HepG2 (cell line): ENCODE results near the gene CAMSAP1. TPM values are rescaled to one million over a fixed set of nuclear protein-coding genes. Genes with fewer than 3 reads are reported as not detected.

Source experiments
- ATAC-seq: fragments of 200-7000 bp; cut with Tn5 transposase; 3 replicates; pipeline ENCODE4 v1.9.1; 2020; ENCODE audit warnings: mild to moderate bottlenecking, moderate library complexity
- BruUV-seq: library from RNA; stranded (reverse); fragments of 400-500 nt; replicated peaks from 2 replicates; lab custom pipeline; 2021; lab: Mats Ljungman, UMichigan
- CTCF ChIA-PET: fragments of 300-600 bp; formaldehyde crosslinking; extraction: SDS; loops from one replicate; lab custom pipeline; 2021; ENCODE audit warnings: low total read pairs, inconsistent platforms, low intra/inter-chr PET ratio; lab: Yijun Ruan, JAX
- POLR2A ChIA-PET: fragments of 350-600 bp; sonication (Branson Sonifier 250); formaldehyde crosslinking; loops from one replicate; lab custom pipeline; 2020; ENCODE audit warnings: antibody characterized with exemption, inconsistent platforms; lab: Yijun Ruan, JAX
- DNase-seq: peaks from one replicate; pipeline ENCODE4 v3.0.0-alpha.2; 2015; ENCODE audit warnings: low spot score
- FAIRE-seq: peaks from 3 replicates; lab custom pipeline; 2011; peaks lifted over from hg19 to GRCh38; lab: Jason Lieb, UNC
- H2AFZ ChIP-seq: one replicate; pipeline ENCODE4 v1.6.1; 2011; ENCODE audit warnings: low read length, inconsistent platforms
- H3K27ac ChIP-seq: fragments of 300-600 bp; 3 replicates; pipeline ENCODE4 v1.8.0; 2011; ENCODE audit warnings: mixed run types, mild to moderate bottlenecking, mixed read lengths, low read length, inconsistent platforms; ENCODE audit not compliant: insufficient read depth; ENCODE audit errors: extremely low read length
- H3K27me3 ChIP-seq, 2 experiments: fragments of 200-600 bp in 1 of 2; 2 replicates in 1 of 2; 3 replicates in 1 of 2; pipeline versions ENCODE4 v1.6.0 to v1.8.0; 2011; ENCODE audit warnings: low read length in 2 of 2, mild to moderate bottlenecking in 2 of 2, moderate library complexity in 2 of 2, inconsistent platforms in 1 of 2; ENCODE audit not compliant: insufficient read depth in 2 of 2, control insufficient read depth in 1 of 2
- H3K36me3 ChIP-seq, 2 experiments: fragments of 200-600 bp in 1 of 2; replicated peaks in 1 of 2; 2 replicates in 1 of 2; 3 replicates in 1 of 2; pipeline versions ENCODE4 v1.5.1 to v1.8.0; 2011; ENCODE audit warnings: low read length in 2 of 2, inconsistent platforms in 1 of 2; ENCODE audit not compliant: insufficient read depth in 2 of 2, control insufficient read depth in 1 of 2
- H3K4me1 ChIP-seq: 2 replicates; pipeline ENCODE4 v1.5.1; 2012; ENCODE audit warnings: low read length, inconsistent platforms; ENCODE audit not compliant: insufficient read depth
- H3K4me2 ChIP-seq: 2 replicates; pipeline ENCODE4 v1.6.0; 2011; ENCODE audit warnings: low read depth, low read length, inconsistent platforms
- H3K4me3 ChIP-seq, 3 experiments: fragments of 200-600 bp in 1 of 3; sonication (generic), shearing (Covaris generic) in 1 of 3; replicated peaks in 1 of 3; 2 replicates each; pipeline ENCODE4 v1.5.1; 2011 to 2016; ENCODE audit warnings: low read length in 3 of 3, inconsistent platforms in 2 of 3, low read depth in 2 of 3, mild to moderate bottlenecking in 2 of 3, control low read depth in 1 of 3, mixed read lengths in 1 of 3; ENCODE audit not compliant: insufficient read depth in 1 of 3
- H3K79me2 ChIP-seq: one replicate; pipeline ENCODE4 v1.6.1; 2011; ENCODE audit warnings: low read length, inconsistent platforms; ENCODE audit not compliant: insufficient read depth
- H3K9ac ChIP-seq: 2 replicates; pipeline ENCODE4 v1.6.0; 2011; ENCODE audit warnings: mild to moderate bottlenecking, low read depth, low read length, inconsistent platforms; ENCODE audit not compliant: insufficient read depth
- H3K9me3 ChIP-seq: 2 replicates; pipeline ENCODE4 v1.5.1; 2012; ENCODE audit warnings: mild to moderate bottlenecking, low read length
- H4K20me1 ChIP-seq: 2 replicates; pipeline ENCODE4 v1.6.0; 2011; ENCODE audit warnings: inconsistent platforms, mild to moderate bottlenecking, low read length, moderate library complexity; ENCODE audit not compliant: insufficient read depth
- CENPT ChIP-seq: sonication (generic); formaldehyde crosslinking; IDR thresholded peaks from 2 replicates; pipeline ENCODE4 v1.8.0; 2022; ENCODE audit warnings: low read depth, mild to moderate bottlenecking, moderate library complexity, missing genetic modification reagents
- CHCHD3 ChIP-seq: sonication (generic); formaldehyde crosslinking; IDR thresholded peaks from 2 replicates; pipeline ENCODE4 v1.8.0; 2022; ENCODE audit warnings: mild to moderate bottlenecking, missing genetic modification reagents, moderate library complexity
- FOXJ3 ChIP-seq: sonication (generic); formaldehyde crosslinking; IDR thresholded peaks from 2 replicates; pipeline ENCODE4 v1.4.0; 2020; ENCODE audit warnings: missing genetic modification reagents, mild to moderate bottlenecking, borderline replicate concordance
- HDAC6 ChIP-seq: fragments of 200-600 bp; sonication (generic); IDR thresholded peaks from 2 replicates; pipeline ENCODE4 v1.7.0; 2017; ENCODE audit warnings: mild to moderate bottlenecking, antibody characterized with exemption, low read length, low read depth
- KLF11 ChIP-seq: IDR thresholded peaks from 2 replicates; pipeline ENCODE4 v1.6.1; 2016; ENCODE audit warnings: missing compliant biosample characterization
- PTBP1 ChIP-seq: fragments of 200-400 bp; formaldehyde crosslinking; IDR thresholded peaks from 2 replicates; pipeline ENCODE4 v1.6.1; 2018; ENCODE audit warnings: low read length, low read depth; ENCODE audit not compliant: poor library complexity, severe bottlenecking
- SIN3B ChIP-seq: fragments of 150-350 bp; IDR thresholded peaks from 2 replicates; pipeline ENCODE4 v1.6.1; 2014; ENCODE audit warnings: low read length
- SNAPC5 ChIP-seq: sonication (generic); formaldehyde crosslinking; IDR thresholded peaks from 2 replicates; pipeline ENCODE4 v1.8.1; 2023; ENCODE audit warnings: mild to moderate bottlenecking, missing genetic modification reagents, borderline replicate concordance
- ZBTB8A ChIP-seq: sonication (generic); formaldehyde crosslinking; IDR thresholded peaks from 2 replicates; pipeline ENCODE4 v1.4.0; 2020; ENCODE audit warnings: mild to moderate bottlenecking, low read depth, missing genetic modification reagents, borderline replicate concordance
- ZMYM2 ChIP-seq: sonication (generic); formaldehyde crosslinking; IDR thresholded peaks from 2 replicates; pipeline ENCODE4 v1.8.0; 2022; ENCODE audit warnings: mild to moderate bottlenecking, missing genetic modification reagents
- ZNF256 ChIP-seq: sonication (generic); formaldehyde crosslinking; conservative IDR thresholded peaks from 2 replicates; pipeline ENCODE4 v1.4.0; 2020; ENCODE audit warnings: missing genetic modification reagents
- ZNF260 ChIP-seq: sonication (generic); formaldehyde crosslinking; IDR thresholded peaks from 2 replicates; pipeline ENCODE4 v1.4.0; 2020; ENCODE audit warnings: missing genetic modification reagents, low read depth, mild to moderate bottlenecking, borderline replicate concordance
- ZNF556 ChIP-seq: sonication (generic); formaldehyde crosslinking; IDR thresholded peaks from 2 replicates; pipeline ENCODE4 v1.4.0; 2020; ENCODE audit warnings: mild to moderate bottlenecking, missing genetic modification reagents, borderline replicate concordance
- WGBS: methylation state at CpG from one replicate; pipeline ENCODE4 v1.1.6; 2017; ENCODE audit warnings: low lambda C conversion rate; 5-methylcytosine and 5-hydroxymethylcytosine counted together
- in situ Hi-C: cut with HindIII; loops from 2 replicates; pipeline ENCODE4 v1.10.0; 2017; ENCODE audit warnings: low pct_unique_long_range_greater_than_20kb; ENCODE audit not compliant: extremely low pct_ligation_motif_present
- intact Hi-C: fragments of 100-400 bp; cut with micrococcal nuclease; formaldehyde crosslinking; loops from one replicate; pipeline ENCODE4 v1.10.0; 2022; ENCODE audit not compliant: unreplicated experiment
- polyA plus RNA-seq, 8 experiments: library from polyadenylated mRNA; depleted of rRNA in 3 of 8; stranded (reverse) in 7 of 8; unstranded in 1 of 8; fragments of >200 nt; fragmentation: Illumina TruSeq in 4 of 8; extraction: Trizol in 4 of 8; gene quantifications; 2 replicates each; pipeline versions ENCODE4 v1.2.1 to v1.2.3, GENCODE V29; 2011 to 2016; ENCODE audit warnings: low read depth in 4 of 8, missing spikeins in 1 of 8, mixed read lengths in 1 of 8; ENCODE audit not compliant: insufficient read depth in 1 of 8
- total RNA-seq, 5 experiments: library from RNA; depleted of rRNA; stranded (reverse); fragments of >200 nt; fragmentation: Illumina TruSeq; extraction: Trizol; gene quantifications; 2 replicates each; pipeline ENCODE4 v1.2.3, GENCODE V29; 2016; ENCODE audit warnings: low read depth in 1 of 5

Gene CAMSAP1
- total and polyA plus RNA-seq, 2 of the 13 experiments (the other 11 are each of a cell fraction or from before 2014, with no cell fraction given), result 3.8 to 12.4 TPM

DNA sequence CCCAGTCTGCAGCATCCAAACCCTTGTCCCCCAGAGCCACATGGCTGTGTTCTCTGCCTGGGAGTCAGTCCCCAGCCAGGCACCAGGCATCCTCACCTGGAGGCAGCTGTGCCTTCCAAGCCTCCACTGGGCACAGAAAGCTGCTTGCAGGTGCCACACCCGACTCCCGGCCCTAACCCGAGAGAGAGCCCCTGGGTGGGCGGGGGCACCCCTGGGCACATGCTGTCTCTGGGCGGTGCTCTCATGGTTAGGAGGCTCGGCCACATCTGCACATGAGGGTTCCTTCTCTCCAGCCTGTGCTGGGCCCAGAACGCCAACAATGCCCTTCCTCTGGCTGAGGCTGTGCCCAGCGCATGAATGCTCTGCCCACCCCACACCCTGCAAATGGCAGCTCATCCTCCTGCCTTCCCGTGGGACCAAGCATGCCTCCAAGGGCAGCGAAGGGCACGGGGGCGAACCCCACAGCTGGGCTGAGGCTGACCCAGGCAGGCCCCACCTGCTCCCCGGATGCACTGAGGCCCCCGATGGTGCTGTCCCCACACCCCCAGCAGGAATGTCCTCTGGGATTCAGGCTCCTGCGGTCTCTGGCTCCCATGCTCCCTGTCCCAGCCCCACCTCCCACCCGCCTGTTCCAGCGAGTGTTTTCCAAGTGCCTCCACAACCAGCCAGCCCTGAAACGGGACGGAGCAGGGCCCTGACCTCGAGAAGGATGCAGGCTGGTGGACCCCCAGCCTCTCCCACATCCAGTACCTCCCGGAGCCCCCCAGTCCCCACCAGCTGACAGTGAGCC is 22.5 kb upstream of the CAMSAP1 start (continued):
- no peak for TF ChIP-seq ZBTB8A (CRISPR knock-in tag)
- no peak for TF ChIP-seq ZMYM2 (CRISPR knock-in tag)
- no peak for TF ChIP-seq ZNF260

- TF ChIP-seq CENPT (CRISPR knock-in tag) (no peak), ZNF256 (CRISPR knock-in tag) (no peak), SIN3B (no peak), SNAPC5 (CRISPR knock-in tag) (no peak), CHCHD3 (CRISPR knock-in tag) (no peak), PTBP1 (no peak), FOXJ3 (CRISPR knock-in tag) (no peak), HDAC6 (no peak), KLF11 (CRISPR knock-in tag) (no peak), ZNF556 (CRISPR knock-in tag) (no peak)
- TF ChIP-seq, all 625 proteins: peak for 0
- FAIRE-seq, result no peak
- Histone ChIP-seq H3K4me2 (no peak overlapping the region), H4K20me1 (no peaks in the 10 kb centered on the region), H2AFZ (no peak overlapping the region), H3K27ac (no peak overlapping the region), H3K79me2 (no peaks in the 10 kb centered on the region), H3K9me3 (no peaks in the 10 kb centered on the region), H3K4me1 (no peaks in the 10 kb centered on the region), H3K4me3 (no peak overlapping the region), H3K27me3 (no peaks in the 10 kb centered on the region), H3K9ac (no peak overlapping the region), H3K36me3 (peaks cover 7 to 14% of the 10 kb centered on the region in 2 experiments; a peak in 4 of 5 replicates)
- BruUV-seq, result no TSS peak
- CTCF ChIA-PET, result no interaction called here
- no peak for ATAC-seq
- 83% methylated on average over 12 of the region's 27 CpGs for WGBS
- intact Hi-C loops (no loop called here), in situ Hi-C loops (no loop called here)
- POLR2A ChIA-PET, result no interaction called here
- DNase-seq, result no peak
Observed at GRCh38 chr9:135928731-135929655, 21.6 kb upstream of the CAMSAP1 start.
